Thyroid gland (tissue), 4 donors: ENCODE results near the gene OOSP1.

Experiments
- POLR2A ChIP-seq, 2 donors: fragments of 450-650 bp; IDR thresholded peaks; one replicate each; pipeline ENCODE4 v1.6.1; 2017; ENCODE audit warnings: antibody characterized with exemption in 2 of 2, mild to moderate bottlenecking in 2 of 2, moderate library complexity in 1 of 2
- TF ChIP-seq, protein P1 (sequence below), 6 experiments: fragments of 200-600 bp in 3 of 6; fragments of 450-650 bp in 3 of 6; sonication (generic) in 3 of 6; IDR thresholded peaks; one replicate each; pipeline ENCODE4 v1.5.1; 2016 to 2019; ENCODE audit warnings: antibody characterized with exemption in 6 of 6, mild to moderate bottlenecking in 2 of 6, inconsistent platforms in 1 of 6, moderate library complexity in 1 of 6

DNA sequence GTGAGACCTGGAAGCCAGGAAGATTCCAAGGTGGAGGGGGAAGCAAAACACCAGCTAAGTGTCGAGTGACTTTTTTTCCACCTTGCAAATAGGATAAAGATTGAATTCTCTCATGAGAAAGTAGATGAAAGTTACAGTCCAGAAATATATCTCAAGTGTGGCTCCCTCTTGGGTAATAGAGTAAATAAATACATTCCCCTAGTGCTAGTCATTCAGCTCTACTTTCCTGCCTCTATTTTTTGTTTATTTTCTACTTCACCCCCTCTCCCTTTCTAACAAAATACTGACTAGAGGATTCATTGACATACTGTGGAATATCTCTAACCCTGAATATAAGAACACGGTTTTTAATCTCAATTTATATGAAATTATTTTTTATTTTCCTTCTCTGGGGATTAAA, 59.6 kb downstream of the OOSP1 start:
- TF ChIP-seq, protein P1, sequence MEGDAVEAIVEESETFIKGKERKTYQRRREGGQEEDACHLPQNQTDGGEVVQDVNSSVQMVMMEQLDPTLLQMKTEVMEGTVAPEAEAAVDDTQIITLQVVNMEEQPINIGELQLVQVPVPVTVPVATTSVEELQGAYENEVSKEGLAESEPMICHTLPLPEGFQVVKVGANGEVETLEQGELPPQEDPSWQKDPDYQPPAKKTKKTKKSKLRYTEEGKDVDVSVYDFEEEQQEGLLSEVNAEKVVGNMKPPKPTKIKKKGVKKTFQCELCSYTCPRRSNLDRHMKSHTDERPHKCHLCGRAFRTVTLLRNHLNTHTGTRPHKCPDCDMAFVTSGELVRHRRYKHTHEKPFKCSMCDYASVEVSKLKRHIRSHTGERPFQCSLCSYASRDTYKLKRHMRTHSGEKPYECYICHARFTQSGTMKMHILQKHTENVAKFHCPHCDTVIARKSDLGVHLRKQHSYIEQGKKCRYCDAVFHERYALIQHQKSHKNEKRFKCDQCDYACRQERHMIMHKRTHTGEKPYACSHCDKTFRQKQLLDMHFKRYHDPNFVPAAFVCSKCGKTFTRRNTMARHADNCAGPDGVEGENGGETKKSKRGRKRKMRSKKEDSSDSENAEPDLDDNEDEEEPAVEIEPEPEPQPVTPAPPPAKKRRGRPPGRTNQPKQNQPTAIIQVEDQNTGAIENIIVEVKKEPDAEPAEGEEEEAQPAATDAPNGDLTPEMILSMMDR (IDR thresholded peaks at IDR 0.05) = no peak
- TF ChIP-seq POLR2A (IDR thresholded peaks at IDR 0.05) = no peak
